Psoas muscle (tissue), 8 donors: ENCODE results near the gene ICAM2. TPM values are rescaled to one million over a fixed set of nuclear protein-coding genes. Genes with fewer than 3 reads are reported as not detected.
A peak's percentile ranks its signal among the peaks of the same experiment; 100 is the strongest.
"Not testable (repeated sequence)": the region's sequence is repeated elsewhere in the genome, so short reads cannot be mapped to it uniquely, and the experiment has no call there.

Experiments used
- ATAC-seq, 4 donors: fragments of 200-7000 bp; cut with Tn5 transposase; one replicate each; pipeline ENCODE4 v1.9.1; 2020; ENCODE audit warnings: moderate library complexity in 3 of 4, mild to moderate bottlenecking in 2 of 4
- DNase-seq, 2 donors: peaks; one replicate each; pipeline ENCODE4 v3.0.0-alpha.2; 2020
- H3K27ac ChIP-seq: fragments of 200-600 bp; one replicate; pipeline ENCODE4 v1.8.0; 2022
- H3K27me3 ChIP-seq, 3 donors: fragments of 200-600 bp in 1 of 3; one replicate each; pipeline versions ENCODE4 v1.6.1 to v1.8.0; 2013 to 2022; ENCODE audit warnings: low read length in 2 of 3, mild to moderate bottlenecking in 2 of 3, moderate library complexity in 1 of 3; ENCODE audit not compliant: insufficient read depth in 3 of 3
- H3K36me3 ChIP-seq, 2 donors: fragments of 200-600 bp in 1 of 2; one replicate each; pipeline versions ENCODE4 v1.6.1 to v1.8.0; 2013 to 2022; ENCODE audit warnings: low read depth in 1 of 2, mild to moderate bottlenecking in 1 of 2, moderate library complexity in 1 of 2; ENCODE audit not compliant: insufficient read depth in 1 of 2
- H3K4me1 ChIP-seq: fragments of 200-600 bp; one replicate; pipeline ENCODE4 v1.8.0; 2022
- H3K4me3 ChIP-seq: fragments of 200-600 bp; one replicate; pipeline ENCODE4 v1.8.0; 2022; ENCODE audit warnings: mild to moderate bottlenecking
- H3K9me3 ChIP-seq: fragments of 200-600 bp; one replicate; pipeline ENCODE4 v1.8.0; 2022
- CTCF ChIP-seq: fragments of 200-600 bp; IDR thresholded peaks from one replicate; pipeline ENCODE4 v1.8.0; 2022; ENCODE audit warnings: antibody characterized with exemption
- whole genome bisulfite sequencing, 3 donors: extraction: QIAGEN DNeasy Blood & Tissue Kit; methylation state at CpG; one replicate each; pipeline versions ENCODE4 v1.1.6 to v1.1.7; 2013; 5-methylcytosine and 5-hydroxymethylcytosine counted together
- intact Hi-C, 2 donors: fragments of 100-400 bp; cut with DNase I; formaldehyde crosslinking; loops; one replicate each; pipeline versions ENCODE4 v1.11.0 to v1.14.2; 2022
- polyA plus RNA-seq, 3 donors: library from polyadenylated mRNA; stranded (reverse); fragments of 200-250 nt; gene quantifications; one replicate each; pipeline ENCODE4 v1.2.3, GENCODE V29; 2013
- total RNA-seq, 4 donors: library from RNA; stranded (reverse); fragmentation: NEBNext Ultra II Directional in 2 of 4; extraction: Animal tissue kit (Norgen Biotek cat#: 25700) in 2 of 4; gene quantifications; one replicate each; pipeline versions ENCODE4 v1.2.1 to v1.2.4, GENCODE V29; 2021 to 2023
- donor health status: healthy with polysubstance abuse.
- donor health status: DM: no; HTN: no; CAD: no; lungs with moderate emphysema.
- donor health status: Bipolar disorder and iron deficiency.
- donor health status: healthy.
- donor health status: DM: yes; HTN: yes; CAD: no.
- donor health status: DM: no; HTN: no; CAD: no.
- donor health status: DM: no; HTN: no; CAD: no.
- donor health status: DM: yes; HTN: yes; CAD: no.

The ICAM2 gene
- total and polyA plus RNA-seq, 7 donors: 20.4 to 50.0 (median 27.0) TPM

- DNase-seq: no peak
- peak overlapping the region; percentile 25 for H3K27ac ChIP-seq
- ATAC-seq: no peak
- no peak for TF ChIP-seq CTCF
- WGBS, 3 donors: 82 to 86% (median 82%) methylated on average over 8 of the region's 8 CpGs
- H3K9me3 ChIP-seq: no peaks in the 10 kb centered on the region
- peaks cover 4% of the 10 kb centered on the region for H3K4me1 ChIP-seq
- H3K27me3 ChIP-seq: no peaks in the 10 kb centered on the region
- no peaks in the 10 kb centered on the region for H3K36me3 ChIP-seq
- intact Hi-C loops: loop anchor here in 1 of 2 donors (2.0 kb wide), 1 partner anchor 105 kb away; the partner anchor contains the start of gene GH1
- H3K4me3 ChIP-seq: no peak overlapping the region
These were observed 3.8 kb upstream of the ICAM2 start for GRCh38 chr17:64024215-64024654.

- Histone ChIP-seq H3K9me3 (no peaks in the 10 kb centered on the region), H3K36me3 (no peaks in the 10 kb centered on the region), H3K27ac (no peak overlapping the region), H3K27me3 (no peaks in the 10 kb centered on the region), H3K4me1 (peaks cover 4% of the 10 kb centered on the region), H3K4me3 (no peak overlapping the region)
- DNase-seq (no peak), ATAC-seq (no peak)
- TF ChIP-seq CTCF: no peak
- intact Hi-C loops: no loop called here
- WGBS, 3 donors: 74 to 85% (median 80%) methylated on average over 5 of the region's 5 CpGs
These were observed 2.2 kb upstream of the ICAM2 start for GRCh38 chr17:64022611-64023063.

- H3K36me3 ChIP-seq, intact Hi-C loops, ATAC-seq, H3K27me3 ChIP-seq, DNase-seq, H3K9me3 ChIP-seq: not testable (repeated sequence)
- peak overlapping the region; percentile 72 for H3K27ac ChIP-seq
- 71 to 79% (median 78%) methylated on average over 9 of the region's 9 CpGs for WGBS, 3 donors
- peaks cover 11% of the 10 kb centered on the region for H3K4me1 ChIP-seq
- peak overlapping the region; percentile 68 for H3K4me3 ChIP-seq
These were observed 877 bp downstream of the ICAM2 start for GRCh38 chr17:64019551-64019961.

- DNase-seq (no peak), ATAC-seq (no peak)
- no peaks in the 10 kb centered on the region for H3K36me3 ChIP-seq
- peak; percentile 17 for TF ChIP-seq CTCF
- no peak overlapping the region for H3K27ac ChIP-seq
- no peaks in the 10 kb centered on the region for H3K9me3 ChIP-seq
- no peaks in the 10 kb centered on the region for H3K27me3 ChIP-seq
- intact Hi-C loops: no loop called here
- H3K4me1 ChIP-seq: peaks cover 11% of the 10 kb centered on the region
- H3K4me3 ChIP-seq: peak overlapping the region; percentile 22
- WGBS, 3 donors: 71 to 77% (median 74%) methylated on average over 2 of the region's 2 CpGs
These were observed 3.0 kb downstream of the ICAM2 start for GRCh38 chr17:64017381-64017980.

- no peak for TF ChIP-seq CTCF
- DNase-seq (no peak), ATAC-seq (no peak)
- no peak overlapping the region for H3K27ac ChIP-seq
- no peaks in the 10 kb centered on the region for H3K27me3 ChIP-seq
- 57 to 87% (median 78%) methylated on average over 3 of the region's 3 CpGs for WGBS, 3 donors
- H3K9me3 ChIP-seq: no peaks in the 10 kb centered on the region
- peak overlapping the region; percentile 22 for H3K4me3 ChIP-seq
- peaks cover 11% of the 10 kb centered on the region for H3K4me1 ChIP-seq
- intact Hi-C loops: no loop called here
- H3K36me3 ChIP-seq: no peaks in the 10 kb centered on the region
These were observed 3.5 kb downstream of the ICAM2 start for GRCh38 chr17:64016974-64017373.
